ENCODE measurements around the gene DNAJC15.
"Not testable (repeated sequence)": the region's sequence is repeated elsewhere in the genome, so short reads cannot be mapped to it uniquely, and the experiment has no call there.

DNAJC15 gene

DNA sequence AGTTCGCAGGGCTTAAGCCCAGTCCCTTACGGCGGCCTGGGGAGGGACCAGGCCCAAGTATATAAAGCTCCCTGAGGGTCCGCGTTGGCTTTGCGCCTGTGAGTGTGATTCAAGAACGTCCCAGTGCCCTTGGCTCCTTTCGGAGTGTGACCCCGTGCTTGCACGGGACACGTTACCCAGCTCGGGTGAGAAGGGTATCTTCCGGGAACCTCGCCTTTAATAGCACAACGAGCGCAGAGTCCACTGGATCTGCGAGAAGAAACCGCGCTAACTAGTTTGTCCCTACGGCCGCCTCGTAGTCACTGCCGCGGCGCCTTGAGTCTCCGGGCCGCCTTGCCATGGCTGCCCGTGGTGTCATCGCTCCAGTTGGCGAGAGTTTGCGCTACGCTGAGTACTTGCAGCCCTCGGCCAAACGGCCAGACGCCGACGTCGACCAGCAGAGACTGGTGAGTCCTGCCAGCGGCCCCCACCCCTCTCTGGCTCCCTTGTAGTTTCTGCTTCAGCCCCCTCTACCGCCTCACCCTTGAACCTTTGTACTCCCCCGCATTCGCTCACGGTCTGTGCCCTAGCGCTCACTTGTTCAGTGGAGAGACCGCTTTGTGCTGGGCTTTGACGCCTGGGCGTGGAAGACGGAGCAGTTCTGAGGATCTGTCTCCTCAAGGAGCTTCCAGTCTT is at the start of gene DNAJC15:
Gene DNAJC15, plus strand, starts transcription at position 298 of the 675 bp plus-strand sequence. Its CDS starts 41 bp downstream, at position 339.
- DNase-seq = no peak

DNA sequence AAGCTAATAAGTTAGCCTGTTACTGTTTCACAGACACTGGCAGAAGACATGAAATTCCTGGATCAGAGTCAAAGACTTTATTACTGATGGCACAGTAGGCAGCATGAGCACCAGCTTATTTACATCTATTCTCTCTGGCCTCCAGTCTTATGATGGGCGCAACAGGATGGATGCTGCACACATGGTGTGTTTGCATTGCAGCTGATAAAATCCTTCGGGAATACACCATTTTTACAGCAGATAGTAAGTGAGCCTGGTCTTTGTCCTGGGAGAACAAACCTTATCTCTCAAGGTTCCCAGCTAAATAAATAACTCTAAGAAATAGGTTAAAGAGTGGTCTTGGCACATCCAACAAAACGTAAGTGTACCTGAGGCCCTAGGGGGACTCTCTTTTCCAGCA is 47.3 kb upstream of the DNAJC15 start:
- DNase-seq = no peak

DNA sequence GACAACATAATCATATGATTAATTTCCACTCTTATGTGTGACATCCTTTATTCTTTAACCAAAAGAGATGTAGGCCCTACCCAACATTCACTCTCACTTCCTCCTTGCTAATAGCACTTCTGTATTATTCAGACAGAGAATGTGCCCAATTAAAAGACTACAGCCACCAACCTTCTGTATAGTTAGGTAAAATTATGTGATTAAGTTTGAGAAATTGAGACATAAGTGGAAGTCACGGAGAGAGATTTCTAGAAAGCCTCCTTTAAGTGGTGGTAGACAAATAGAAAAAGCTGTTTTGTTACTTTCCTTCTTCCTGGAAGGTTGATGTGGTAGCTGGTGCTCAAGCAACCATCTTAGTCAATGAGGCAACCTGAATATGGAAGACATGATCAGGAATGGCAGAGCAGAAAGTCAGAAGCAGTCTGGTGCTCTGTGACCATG is 46.1 kb upstream of the DNAJC15 start:
- DNase-seq = no peak

DNA sequence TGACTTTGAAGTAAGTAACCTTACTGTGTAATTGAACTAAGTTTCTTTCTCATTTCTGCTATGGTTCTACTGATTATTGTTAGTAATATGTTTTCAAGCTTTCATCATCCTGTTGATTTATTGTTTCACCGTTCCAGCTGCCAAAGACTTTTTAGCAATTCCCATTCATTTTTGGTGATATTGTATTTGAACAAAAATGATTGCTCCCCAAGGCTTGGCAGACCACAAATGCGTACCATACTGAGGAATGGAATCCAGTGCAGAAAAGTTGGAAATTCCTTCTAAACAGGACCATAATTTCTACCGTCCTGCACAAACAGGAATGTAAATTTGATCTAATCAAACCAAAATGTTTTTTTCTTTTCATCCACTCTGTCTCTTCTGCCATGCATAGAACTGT is 42.1 kb upstream of the DNAJC15 start:
- DNase-seq = no peak

DNA sequence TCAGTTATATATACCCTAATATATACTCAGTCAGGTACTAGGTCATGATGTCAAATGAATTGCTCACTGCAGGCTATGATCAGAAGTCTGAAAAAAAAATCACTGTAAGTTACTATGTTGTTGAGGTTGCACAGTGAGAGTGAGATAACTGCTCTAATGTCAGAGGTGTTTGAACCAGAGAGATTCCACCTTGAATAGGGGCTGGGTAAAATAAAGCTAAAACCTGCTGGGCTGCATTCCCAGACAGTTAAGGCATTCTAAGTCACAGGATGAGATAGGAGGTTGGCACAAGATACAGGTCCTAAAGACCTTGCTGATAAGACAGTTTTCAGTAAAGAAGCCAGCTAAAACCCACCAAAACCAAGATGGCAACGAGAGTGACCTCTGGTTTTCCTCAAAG is 41.5 kb upstream of the DNAJC15 start:
- DNase-seq = no peak

- DNase-seq = no peak
Observed at GRCh38 chr13:42984026-42984425, 39.4 kb upstream of the DNAJC15 start.

GRCh38 chr13:42984691-42985090 is 38.7 kb upstream of the DNAJC15 start:
- DNase-seq = no peak

- no peak for DNase-seq
Observed at GRCh38 chr13:42985312-42986175, 37.8 kb upstream of the DNAJC15 start.

DNA sequence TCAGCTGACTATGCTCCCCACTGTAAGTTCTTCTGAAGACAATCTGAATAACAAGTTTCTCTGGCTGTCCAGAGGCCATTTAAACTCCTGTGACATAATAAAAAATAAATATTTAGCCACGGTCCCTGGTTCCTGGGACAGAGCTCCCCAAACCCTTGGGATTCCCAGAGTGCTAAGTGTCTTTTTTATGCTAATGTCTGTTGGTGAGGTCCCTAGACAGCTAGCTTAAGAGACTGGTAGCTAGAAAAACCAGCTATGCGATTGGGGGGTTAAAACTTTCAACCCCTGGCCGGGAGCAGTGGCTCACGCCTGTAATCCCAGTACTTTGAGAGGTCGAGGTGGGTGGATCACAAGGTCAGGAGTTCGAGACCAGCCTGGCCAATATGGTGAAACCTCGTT is 37.2 kb upstream of the DNAJC15 start:
- DNase-seq = no peak

DNA sequence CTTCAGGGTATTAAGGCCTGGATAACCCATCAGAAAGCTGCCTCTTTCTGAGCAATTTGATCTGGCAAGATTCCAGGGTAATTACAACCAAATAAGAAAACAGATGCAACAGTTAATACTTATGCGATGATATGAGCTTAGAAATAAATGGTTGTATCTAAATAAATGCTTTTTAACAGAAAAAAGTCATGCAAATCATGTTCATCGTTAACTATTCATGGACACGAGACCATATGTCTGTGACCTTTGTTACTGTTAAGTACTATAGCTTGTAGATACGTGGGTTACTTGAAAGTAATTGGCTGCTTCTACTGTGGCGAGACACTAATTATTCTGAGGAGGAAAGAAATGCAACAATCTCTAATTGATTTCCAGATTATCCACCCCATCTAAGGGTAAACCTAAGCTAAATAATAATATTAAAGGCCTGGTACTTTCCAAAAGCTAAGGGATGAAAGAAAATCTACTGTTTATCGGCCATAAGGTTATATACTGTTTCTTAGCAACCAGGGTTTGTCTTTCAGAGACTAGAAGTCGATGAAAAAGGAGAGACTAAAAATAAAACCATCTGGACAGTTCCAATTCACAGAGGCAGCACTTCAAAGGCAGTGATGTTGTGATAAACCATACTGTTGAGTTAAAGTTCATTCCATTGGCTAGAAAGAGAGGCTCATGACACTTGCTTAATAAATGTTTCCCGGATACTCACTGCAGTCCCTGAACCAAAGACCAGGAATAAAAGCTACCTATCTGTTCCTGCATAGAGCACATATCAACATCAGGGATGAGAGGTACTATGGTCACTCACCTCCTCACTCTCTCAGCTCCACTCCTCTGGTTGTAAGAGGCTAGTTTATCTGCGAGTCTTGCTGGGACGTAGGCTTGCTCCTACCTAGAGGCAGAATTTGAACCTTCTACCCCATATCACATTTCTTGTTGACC is 32.8 kb upstream of the DNAJC15 start:
- DNase-seq = peak; percentile 81

DNA sequence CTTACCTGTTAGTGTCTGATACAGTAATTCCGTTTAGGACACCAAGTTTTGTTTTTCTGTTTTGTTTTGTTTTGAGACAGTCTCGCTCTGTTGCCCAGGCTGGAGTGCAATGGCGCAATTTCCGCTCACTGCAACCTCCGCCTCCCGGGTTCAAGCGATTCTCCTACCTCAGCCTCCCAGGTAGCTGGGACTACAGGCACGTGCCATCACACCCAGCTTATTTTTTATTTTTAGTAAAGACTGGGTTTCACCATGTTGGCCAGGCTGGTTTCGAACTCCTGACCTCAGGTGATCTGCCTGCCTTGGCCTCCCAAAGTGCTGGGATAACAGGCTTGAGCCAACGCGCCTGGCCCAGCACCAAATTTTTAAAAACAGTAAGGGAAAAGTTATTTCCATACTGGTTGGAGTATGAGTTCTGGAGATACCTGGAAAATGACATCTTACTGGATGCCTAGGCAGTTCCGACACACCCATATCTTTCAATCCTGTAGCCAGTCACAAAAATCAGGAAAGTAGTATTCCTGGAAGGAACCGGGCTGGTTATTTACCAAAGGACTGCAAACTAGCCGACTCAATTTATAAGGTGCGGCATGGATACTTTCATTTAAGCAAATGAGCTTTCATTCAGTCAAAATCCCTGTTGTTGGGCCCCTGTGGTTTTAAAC is 32.0 kb upstream of the DNAJC15 start:
- DNase-seq = not testable (repeated sequence)

GRCh38 chr13:42991898-42992763 is 31.3 kb upstream of the DNAJC15 start, which contains the start of gene EPSTI1:
Gene EPSTI1, minus strand, starts transcription at chr13:42992241. Its CDS starts 76 bp downstream, at chr13:42992165.
- DNase-seq = no peak

- DNase-seq = no peak
Observed at GRCh38 chr13:42992764-42993122, 30.6 kb upstream of the DNAJC15 start.

DNA sequence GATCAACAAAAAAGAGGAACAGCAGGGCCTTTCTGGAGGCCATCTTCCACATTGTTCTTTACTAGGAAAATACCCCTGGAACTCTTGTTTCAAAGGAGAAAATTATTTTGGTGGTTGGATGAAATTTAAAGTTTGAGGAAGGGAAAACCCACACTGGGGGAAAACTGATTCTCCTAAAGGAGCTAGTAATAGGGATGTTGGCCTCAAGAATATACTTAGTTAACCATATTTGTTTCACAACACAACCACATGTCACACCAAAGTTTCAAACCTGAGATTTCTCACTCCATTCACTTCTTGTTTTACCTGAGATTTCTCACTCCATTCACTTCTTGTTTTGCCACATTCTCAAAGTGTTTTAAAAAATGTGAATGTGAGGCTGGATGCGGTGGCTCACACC is 28.5 kb upstream of the DNAJC15 start:
- DNase-seq = no peak

DNA sequence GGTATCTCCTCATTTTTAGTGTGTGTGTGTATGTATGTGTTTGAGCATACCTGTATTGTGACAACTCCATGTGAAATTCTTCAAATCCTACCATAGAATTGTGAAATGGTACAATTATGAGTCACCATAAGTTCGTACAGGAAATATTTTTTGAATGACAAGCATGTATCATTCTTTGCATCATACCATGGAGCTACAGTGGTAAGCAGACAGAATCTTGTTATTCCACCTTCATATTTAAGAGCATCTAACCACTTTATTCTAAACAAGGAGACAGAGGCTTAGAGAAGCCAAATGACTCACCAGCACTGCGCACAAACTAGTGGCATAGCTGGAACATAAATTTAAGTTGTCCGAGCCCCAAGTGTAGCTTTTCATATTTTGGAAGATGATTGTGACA is 26.8 kb upstream of the DNAJC15 start:
- no peak for DNase-seq

DNA sequence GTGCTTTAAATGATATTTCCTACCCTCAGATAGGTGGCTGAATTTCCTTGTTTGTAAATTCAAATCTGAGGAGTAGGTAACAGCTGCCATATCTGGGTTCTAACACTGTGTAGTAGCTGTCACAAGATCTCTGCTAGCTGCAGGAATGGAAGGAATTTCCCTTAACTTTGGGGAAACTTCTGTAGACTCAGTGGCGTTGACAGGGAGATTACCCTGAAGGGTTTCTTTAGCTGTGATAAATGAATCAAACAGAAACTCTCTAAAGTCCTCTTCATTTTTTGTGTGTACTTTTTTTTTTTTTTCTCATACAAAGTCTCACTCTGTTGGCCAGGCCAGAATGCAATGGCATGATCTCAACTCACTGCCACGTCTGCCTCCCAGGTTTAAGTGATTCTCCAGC is 26.0 kb upstream of the DNAJC15 start:
- DNase-seq = no peak

- no peak for DNase-seq
Observed at GRCh38 chr13:42999491-42999890, 23.9 kb upstream of the DNAJC15 start.

- no peak for DNase-seq
Observed at GRCh38 chr13:43000676-43001075, 22.7 kb upstream of the DNAJC15 start.

DNA sequence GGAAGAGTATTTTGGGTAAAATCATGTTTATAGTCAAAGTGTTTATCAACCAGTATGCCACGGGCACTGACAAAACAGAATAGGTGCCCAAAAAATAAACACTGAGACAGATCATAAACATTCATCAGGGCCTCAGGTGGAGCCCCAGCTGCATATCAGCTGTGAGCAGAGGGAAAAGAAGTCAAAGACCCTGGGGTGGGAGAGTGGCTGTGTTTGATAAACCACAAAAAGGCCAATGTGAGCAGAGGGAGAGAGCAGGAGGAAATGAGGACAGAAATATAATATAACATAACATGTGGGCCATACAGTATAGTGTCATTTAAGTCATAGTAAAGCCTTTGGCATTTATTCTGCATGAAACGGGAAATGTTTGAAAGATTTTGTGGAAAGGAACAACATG is 21.4 kb upstream of the DNAJC15 start:
- no peak for DNase-seq

GRCh38 chr13:43003010-43003409 is 20.4 kb upstream of the DNAJC15 start:
- no peak for DNase-seq

DNA sequence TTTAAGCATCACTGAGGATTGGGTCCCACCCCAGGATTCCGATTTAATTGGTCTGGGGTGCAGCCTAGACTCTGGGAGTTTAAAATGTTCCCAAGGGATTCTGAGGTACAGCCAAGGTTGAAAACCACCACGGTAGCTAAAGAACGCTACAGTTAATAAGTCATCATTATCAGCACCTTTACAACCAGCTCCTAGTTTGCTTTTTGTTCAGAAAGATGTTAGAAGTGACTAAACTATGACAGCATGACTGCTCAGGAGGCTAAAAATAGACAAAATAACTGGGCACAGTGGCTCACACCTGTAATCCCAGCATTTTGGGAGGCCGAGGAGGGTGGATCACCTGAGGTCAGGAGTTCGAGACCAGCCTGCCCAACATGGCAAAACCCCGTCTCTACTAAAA is 19.7 kb upstream of the DNAJC15 start:
- DNase-seq = no peak

All from DMS 273 treated with DMSO at 0.1 percent for 48 hours (cell line).